ENCODE measurements around the gene POLD3.

DNA sequence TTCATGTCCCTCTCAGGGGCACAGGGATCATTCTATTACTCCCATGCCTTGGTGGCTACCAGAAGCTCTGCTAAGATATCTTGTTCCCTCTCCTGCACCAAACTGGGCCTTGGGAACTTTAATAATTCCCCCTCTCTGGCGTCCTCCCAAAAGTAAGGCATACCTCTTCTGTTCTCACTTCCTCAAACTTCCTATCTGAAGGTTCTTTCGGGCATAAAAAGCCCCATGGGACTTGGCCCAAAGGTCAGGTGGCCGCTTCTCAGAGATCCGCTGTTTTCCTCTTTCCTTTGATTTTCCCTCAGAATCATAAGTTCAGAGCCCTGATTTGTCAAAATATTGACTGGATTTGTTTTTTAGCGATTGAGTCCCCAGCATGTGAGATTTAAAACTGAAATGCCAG is 13.0 kb downstream of the POLD3 start:
- TF ChIP-seq ZNF274 (IDR thresholded peaks at IDR 0.05; ENCODE audit: low read depth, low read length) = no peak
- TF ChIP-seq YY1 (IDR thresholded peaks at IDR 0.05; ENCODE audit: insufficient read depth, insufficient read length) = no peak

Data from NT2/D1 (cell line).